Spleen (tissue), 11 donors: Measurements from ENCODE around the gene CEMP1. TPM values are rescaled to one million over a fixed set of nuclear protein-coding genes. Genes with fewer than 3 reads are reported as not detected.

Experiments
- DNase-seq: peaks from one replicate; pipeline ENCODE4 v3.0.0-alpha.2; 2020
- H3K27ac ChIP-seq, 8 donors: fragments of 200-600 bp; sonication (generic) in 7 of 8; 1 replicate in 4 of 8; 2 replicates in 4 of 8; pipeline versions ENCODE4 v1.5.0 to v1.8.0; 2016 to 2021; ENCODE audit warnings: inconsistent platforms in 4 of 8, mild to moderate bottlenecking in 4 of 8, moderate library complexity in 1 of 8
- H3K27me3 ChIP-seq, 7 donors: fragments of 200-600 bp; sonication (generic) in 6 of 7; replicated peaks in 1 of 7; 1 replicate in 4 of 7; 2 replicates in 3 of 7; pipeline versions ENCODE4 v1.5.0 to v1.8.0; 2016 to 2021; ENCODE audit warnings: inconsistent platforms in 3 of 7, mild to moderate bottlenecking in 1 of 7
- H3K36me3 ChIP-seq, 6 donors: fragments of 200-600 bp; sonication (generic) in 5 of 6; 1 replicate in 4 of 6; 2 replicates in 2 of 6; pipeline versions ENCODE4 v1.5.0 to v1.8.0; 2016 to 2021; ENCODE audit warnings: inconsistent platforms in 2 of 6
- H3K4me1 ChIP-seq, 6 donors: fragments of 200-600 bp; sonication (generic) in 5 of 6; 1 replicate in 3 of 6; 2 replicates in 3 of 6; pipeline versions ENCODE4 v1.5.0 to v1.8.0; 2016 to 2021; ENCODE audit warnings: inconsistent platforms in 3 of 6
- H3K4me3 ChIP-seq, 8 donors: fragments of 200-600 bp; sonication (generic) in 7 of 8; 1 replicate in 4 of 8; 2 replicates in 4 of 8; pipeline versions ENCODE4 v1.5.0 to v1.8.0; 2016 to 2021; ENCODE audit warnings: inconsistent platforms in 4 of 8, mild to moderate bottlenecking in 4 of 8, moderate library complexity in 2 of 8
- H3K9me3 ChIP-seq, 8 donors: fragments of 200-600 bp; sonication (generic) in 7 of 8; 1 replicate in 4 of 8; 2 replicates in 4 of 8; pipeline versions ENCODE4 v1.5.0 to v1.8.0; 2016 to 2021; ENCODE audit warnings: inconsistent platforms in 4 of 8
- CTCF ChIP-seq, 11 experiments: fragments of 200-600 bp in 7 of 11; fragments of 450-650 bp in 4 of 11; sonication (generic) in 4 of 11; IDR thresholded peaks in 8 of 11; conservative IDR thresholded peaks in 3 of 11; 1 replicate in 7 of 11; 2 replicates in 4 of 11; pipeline versions ENCODE4 v1.4.0 to v1.8.0; 2016 to 2021; ENCODE audit warnings: antibody characterized with exemption in 11 of 11, inconsistent platforms in 4 of 11, mild to moderate bottlenecking in 1 of 11
- POLR2A ChIP-seq, 3 donors: fragments of 450-650 bp; IDR thresholded peaks; one replicate each; pipeline ENCODE4 v1.5.1; 2017; ENCODE audit warnings: antibody characterized with exemption in 3 of 3, mild to moderate bottlenecking in 1 of 3
- POLR2AphosphoS5 ChIP-seq, 3 donors: sonication (generic); formaldehyde crosslinking; IDR thresholded peaks; one replicate each; pipeline ENCODE4 v1.5.1; 2017; ENCODE audit warnings: antibody characterized with exemption in 3 of 3
- WGBS, 5 donors: extraction: QIAGEN DNeasy Blood & Tissue Kit in 3 of 5; methylation state at CpG; one replicate each; pipeline versions ENCODE4 v1.1.5 to v1.1.7; 2013 to 2018; 5-methylcytosine and 5-hydroxymethylcytosine counted together
- intact Hi-C: fragments of 100-400 bp; cut with DNase I; formaldehyde crosslinking; loops from one replicate; pipeline ENCODE4 v1.15.0; 2023; ENCODE audit warnings: low total_unique reads
- polyA plus RNA-seq, 3 donors: library from polyadenylated mRNA; stranded (reverse); fragments of 200-250 nt; gene quantifications; one replicate each; pipeline ENCODE4 v1.2.1, GENCODE V29; 2013
- total RNA-seq, 7 donors: library from RNA; depleted of rRNA in 3 of 7; stranded (reverse); fragments of >200 nt in 3 of 7; fragmentation: NEBNext Ultra II Directional in 4 of 7; extraction: Animal tissue kit (Norgen Biotek cat#: 25700) in 4 of 7; gene quantifications; one replicate each; pipeline versions ENCODE4 v1.1.0 to v1.2.1, GENCODE V29; 2016 to 2021
- donor health status: healthy with polysubstance abuse.
- donor health status: DM: no; HTN: no; CAD: no; lungs with moderate emphysema.
- donor health status: DM: no; HTN: no; CAD: no.
- donor health status: Bipolar disorder and iron deficiency.
- donor health status: healthy.
- donor health status: DM: no; HTN: no; CAD: no.
- donor health status: DM: yes; HTN: yes; CAD: no.

Gene CEMP1
- total and polyA plus RNA-seq, 10 donors: 0.37 to 1.5 (median 0.74) TPM; not detected in 5

GRCh38 chr16:2508722-2509400, 22.3 kb downstream of the CEMP1 start:
- peak; percentile 80 for DNase-seq
- Histone ChIP-seq H3K27ac (peak overlapping the region in 7 of 8 donors; percentile 76 to 96 (median 88)), H3K27me3 (no peaks in the 10 kb centered on the region), H3K9me3 (no peaks in the 10 kb centered on the region), H3K4me3 (no peak overlapping the region), H3K36me3 (no peaks in the 10 kb centered on the region), H3K4me1 (peaks cover 25 to 77% (median 64%) of the 10 kb centered on the region in 6 donors)
- WGBS, 5 donors: 90 to 94% (median 91%) methylated on average over 14 to 18 of the region's 18 CpGs
- intact Hi-C loops: no loop called here
- TF ChIP-seq POLR2AphosphoS5 (IDR thresholded peaks at IDR 0.05) (no peak), POLR2A (IDR thresholded peaks at IDR 0.05) (no peak), CTCF (IDR thresholded peaks at IDR 0.05 in 8 of 11, conservative IDR thresholded peaks at IDR 0.05 in 3 of 11) (no peak)

- H3K9me3 ChIP-seq: no peaks in the 10 kb centered on the region
- no peaks in the 10 kb centered on the region for H3K36me3 ChIP-seq
- H3K4me3 ChIP-seq: peak overlapping the region in 1 of 8 donors; percentile 45
- DNase-seq: peak; percentile 91
- intact Hi-C loops: no loop called here
- H3K27me3 ChIP-seq: no peaks in the 10 kb centered on the region
- WGBS, 5 donors: 42 to 68% (median 57%) methylated on average over 6 to 11 of the region's 11 CpGs
- H3K4me1 ChIP-seq: peaks cover 22 to 80% (median 55%) of the 10 kb centered on the region in 6 donors
- H3K27ac ChIP-seq: peak overlapping the region; percentile 59 to 96 (median 88)
- TF ChIP-seq POLR2A (IDR thresholded peaks at IDR 0.05) (no peak), POLR2AphosphoS5 (IDR thresholded peaks at IDR 0.05) (peak; percentile 71 to 87 (median 73)), CTCF (IDR thresholded peaks at IDR 0.05 in 8 of 11, conservative IDR thresholded peaks at IDR 0.05 in 3 of 11) (peak in 1 of 11 experiments; percentile 2)
Measured at GRCh38 chr16:2507665-2508064, 23.5 kb downstream of the CEMP1 start.

GRCh38 chr16:2507052-2507659, 24.1 kb downstream of the CEMP1 start:
- WGBS, 5 donors: 31 to 53% (median 35%) methylated on average over 9 to 14 of the region's 14 CpGs
- intact Hi-C loops: no loop called here
- H3K9me3 ChIP-seq: no peaks in the 10 kb centered on the region
- peaks cover 21 to 80% (median 53%) of the 10 kb centered on the region in 6 donors for H3K4me1 ChIP-seq
- H3K27ac ChIP-seq: peak overlapping the region; percentile 59 to 96 (median 88)
- DNase-seq: peak; percentile 90
- TF ChIP-seq POLR2AphosphoS5 (IDR thresholded peaks at IDR 0.05) (peak; percentile 50 to 66 (median 63)), CTCF (IDR thresholded peaks at IDR 0.05 in 8 of 11, conservative IDR thresholded peaks at IDR 0.05 in 3 of 11) (peak in 8 of 11 experiments; percentile 8 to 57 (median 40)), POLR2A (IDR thresholded peaks at IDR 0.05) (no peak)
- H3K4me3 ChIP-seq: peak overlapping the region in 1 of 8 donors; percentile 45
- no peaks in the 10 kb centered on the region for H3K36me3 ChIP-seq
- H3K27me3 ChIP-seq: no peaks in the 10 kb centered on the region

GRCh38 chr16:2505695-2506094, 25.5 kb downstream of the CEMP1 start:
- intact Hi-C loops: no loop called here
- Histone ChIP-seq H3K36me3 (no peaks in the 10 kb centered on the region), H3K9me3 (no peaks in the 10 kb centered on the region), H3K27ac (no peak overlapping the region), H3K27me3 (no peaks in the 10 kb centered on the region), H3K4me1 (peaks cover 30 to 80% (median 59%) of the 10 kb centered on the region in 6 donors), H3K4me3 (no peak overlapping the region)
- no peak for TF ChIP-seq POLR2A (IDR thresholded peaks at IDR 0.05)
- TF ChIP-seq CTCF (IDR thresholded peaks at IDR 0.05 in 8 of 11, conservative IDR thresholded peaks at IDR 0.05 in 3 of 11): no peak
- TF ChIP-seq POLR2AphosphoS5 (IDR thresholded peaks at IDR 0.05): no peak
- 91 to 94% (median 92%) methylated on average over 14 of the region's 14 CpGs for WGBS, 5 donors
- peak; percentile 65 for DNase-seq
